H1 (cell line): ENCODE results near the gene CSRP1. TPM values are rescaled to one million over a fixed set of nuclear protein-coding genes. Genes with fewer than 3 reads are reported as not detected.
A peak's percentile ranks its signal among the peaks of the same experiment; 100 is the strongest.

ENCODE experiments used
- CTCF ChIA-PET: fragments of 300-600 bp; sonication (Branson Sonifier 250); formaldehyde crosslinking; loops from one replicate; lab custom pipeline; 2021; ENCODE audit not compliant: partially characterized antibody; lab: Charles Lee
- POLR2A ChIA-PET: fragments of 300-600 bp; sonication (Branson Sonifier 250); formaldehyde crosslinking; loops from one replicate; lab custom pipeline; 2021; ENCODE audit warnings: inconsistent platforms; ENCODE audit not compliant: partially characterized antibody; lab: Charles Lee
- DNase-seq, 2 experiments: peaks; one replicate each; pipeline versions ENCODE4 v3.0.0 to v3.0.0-alpha.2; 2010 to 2022; ENCODE audit warnings: low spot score in 2 of 2, low read depth in 1 of 2, mixed read lengths in 1 of 2
- FAIRE-seq: peaks from 2 replicates; lab custom pipeline; 2011; peaks lifted over from hg19 to GRCh38; lab: Jason Lieb, UNC
- H2AFZ ChIP-seq: 2 replicates; pipeline ENCODE4 v1.8.1; 2012; ENCODE audit warnings: low read length, inconsistent platforms
- H2AK5ac ChIP-seq: 2 replicates; pipeline ENCODE4 v1.6.1; 2013; ENCODE audit warnings: low read depth, low read length
- H2BK120ac ChIP-seq: replicated peaks from 2 replicates; pipeline ENCODE3; 2013; ENCODE audit warnings: low read depth, low read length, inconsistent platforms
- H2BK12ac ChIP-seq: 2 replicates; pipeline ENCODE4 v1.6.1; 2013; ENCODE audit warnings: low read depth, low read length
- H2BK15ac ChIP-seq: 2 replicates; pipeline ENCODE4 v1.6.1; 2013; ENCODE audit warnings: low read length
- H2BK20ac ChIP-seq: 2 replicates; pipeline ENCODE4 v1.6.1; 2013; ENCODE audit warnings: low read length
- H2BK5ac ChIP-seq: 2 replicates; pipeline ENCODE4 v1.6.1; 2013; ENCODE audit warnings: low read depth, low read length
- H3K14ac ChIP-seq: 2 replicates; pipeline ENCODE4 v1.6.1; 2013; ENCODE audit warnings: inconsistent platforms; ENCODE audit not compliant: insufficient read length
- H3K18ac ChIP-seq: 2 replicates; pipeline ENCODE4 v1.6.1; 2013; ENCODE audit warnings: low read length; ENCODE audit errors: extremely low read depth
- H3K23ac ChIP-seq: 2 replicates; pipeline ENCODE4 v1.6.1; 2013; ENCODE audit warnings: inconsistent platforms; ENCODE audit not compliant: insufficient read length
- H3K23me2 ChIP-seq: 2 replicates; pipeline ENCODE4 v1.6.1; 2013; ENCODE audit warnings: low read depth, low read length
- H3K27ac ChIP-seq: 2 replicates; pipeline ENCODE4 v1.6.1; 2011; ENCODE audit warnings: low read depth, low read length, inconsistent platforms
- H3K27me3 ChIP-seq, 4 experiments: replicated peaks in 1 of 4; 1 replicate in 1 of 4; 2 replicates in 3 of 4; pipeline versions ENCODE4 v1.6.1 to v1.8.1; 2011 to 2013; ENCODE audit warnings: low read length in 3 of 4, mild to moderate bottlenecking in 3 of 4, inconsistent platforms in 2 of 4, mixed read lengths in 2 of 4, moderate library complexity in 1 of 4; ENCODE audit not compliant: control insufficient read depth in 3 of 4, insufficient read depth in 3 of 4; ENCODE audit errors: extremely low read depth in 1 of 4
- H3K36me3 ChIP-seq, 4 experiments: 2 replicates each; pipeline versions ENCODE4 v1.6.1 to v1.8.1; 2011 to 2013; ENCODE audit warnings: mild to moderate bottlenecking in 4 of 4, low read length in 3 of 4, moderate library complexity in 2 of 4, control low read depth in 1 of 4, inconsistent platforms in 1 of 4; ENCODE audit not compliant: insufficient read depth in 4 of 4, control insufficient read depth in 2 of 4
- H3K4ac ChIP-seq: replicated peaks from 2 replicates; pipeline ENCODE3; 2013; ENCODE audit warnings: low read length, low read depth, mixed read lengths, inconsistent platforms; ENCODE audit not compliant: insufficient read length
- H3K4me1 ChIP-seq, 4 experiments: replicated peaks in 1 of 4; 1 replicate in 1 of 4; 2 replicates in 3 of 4; pipeline versions ENCODE4 v1.6.1 to v1.8.1; 2011 to 2013; ENCODE audit warnings: low read length in 3 of 4, inconsistent platforms in 2 of 4, mixed read lengths in 1 of 4; ENCODE audit not compliant: insufficient read depth in 4 of 4, control insufficient read depth in 3 of 4
- H3K4me2 ChIP-seq, 2 experiments: 2 replicates each; pipeline versions ENCODE4 v1.6.1 to v1.8.1; 2011 to 2013; ENCODE audit warnings: low read depth in 2 of 2, low read length in 2 of 2, control low read depth in 1 of 2, inconsistent platforms in 1 of 2, mild to moderate bottlenecking in 1 of 2; ENCODE audit not compliant: insufficient read depth in 1 of 2
- H3K4me3 ChIP-seq, 4 experiments: fragments of 200-600, 300-600 bp in 1 of 4; sonication (generic), shearing (Covaris generic), sonication (Bioruptor Twin) in 1 of 4; 2 replicates each; pipeline versions ENCODE4 v1.5.1 to v1.8.1; 2011 to 2016; ENCODE audit warnings: low read length in 4 of 4, low read depth in 3 of 4, control low read depth in 2 of 4, inconsistent platforms in 2 of 4, mild to moderate bottlenecking in 2 of 4, mixed read lengths in 1 of 4, moderate library complexity in 1 of 4; ENCODE audit not compliant: insufficient read depth in 2 of 4; ENCODE audit errors: extremely low read depth in 1 of 4
- H3K56ac ChIP-seq: replicated peaks from 2 replicates; pipeline ENCODE3; 2013; ENCODE audit warnings: low read depth, mild to moderate bottlenecking, mixed read lengths, low read length, inconsistent platforms; ENCODE audit not compliant: insufficient read length
- H3K79me1 ChIP-seq: 2 replicates; pipeline ENCODE4 v1.6.1; 2013; ENCODE audit warnings: low read depth, low read length, control low read depth
- H3K79me2 ChIP-seq, 2 experiments: 2 replicates each; pipeline versions ENCODE4 v1.6.1 to v1.8.1; 2012 to 2013; ENCODE audit warnings: low read length in 2 of 2, mild to moderate bottlenecking in 2 of 2, inconsistent platforms in 1 of 2; ENCODE audit not compliant: insufficient read depth in 2 of 2, control insufficient read depth in 1 of 2
- H3K9ac ChIP-seq, 4 experiments: replicated peaks in 1 of 4; 1 replicate in 1 of 4; 2 replicates in 3 of 4; pipeline versions ENCODE4 v1.6.1 to v1.8.1; 2011 to 2013; ENCODE audit warnings: low read depth in 3 of 4, low read length in 3 of 4, control low read depth in 2 of 4, mild to moderate bottlenecking in 2 of 4, moderate library complexity in 2 of 4, inconsistent platforms in 1 of 4; ENCODE audit errors: extremely low read depth in 1 of 4
- H3K9me3 ChIP-seq, 2 experiments: 2 replicates each; pipeline versions ENCODE4 v1.6.1 to v1.8.1; 2012 to 2013; ENCODE audit warnings: mild to moderate bottlenecking in 2 of 2, moderate library complexity in 2 of 2, control low read depth in 1 of 2, inconsistent platforms in 1 of 2, low read depth in 1 of 2, low read length in 1 of 2, mixed read lengths in 1 of 2; ENCODE audit not compliant: insufficient read depth in 2 of 2
- H4K20me1 ChIP-seq, 2 experiments: replicated peaks in 1 of 2; 2 replicates each; pipeline versions ENCODE3 to v1.8.1; 2011 to 2013; ENCODE audit warnings: inconsistent platforms in 2 of 2, low read length in 2 of 2, mild to moderate bottlenecking in 1 of 2; ENCODE audit not compliant: insufficient read depth in 2 of 2, control insufficient read depth in 1 of 2
- H4K5ac ChIP-seq: 2 replicates; pipeline ENCODE4 v1.6.1; 2013; ENCODE audit warnings: low read length, low read depth, mixed read lengths, inconsistent platforms; ENCODE audit not compliant: insufficient read length
- H4K8ac ChIP-seq: 2 replicates; pipeline ENCODE4 v1.8.0; 2013; ENCODE audit warnings: mild to moderate bottlenecking, moderate library complexity, low read length, inconsistent platforms; ENCODE audit not compliant: insufficient read depth; ENCODE audit errors: extremely low read depth
- H4K91ac ChIP-seq: replicated peaks from 2 replicates; pipeline ENCODE3; 2013; ENCODE audit warnings: low read length, mixed read lengths, inconsistent platforms; ENCODE audit not compliant: insufficient read length
- ASH2L ChIP-seq: fragments of 200-600, 300-600 bp; sonication (generic); IDR thresholded peaks from one replicate; pipeline ENCODE4 v1.7.1; 2017; ENCODE audit warnings: low read length
- BRCA1 ChIP-seq: IDR thresholded peaks from 2 replicates; pipeline ENCODE4 v1.6.1; 2012; ENCODE audit warnings: low read depth, low read length, improper control_type of control experiment
- CBX8 ChIP-seq: fragments of 300-800, 300-1000 bp; sonication (generic); IDR thresholded peaks from 2 replicates; pipeline ENCODE4 v1.7.1; 2016; ENCODE audit warnings: low read depth, low read length, borderline replicate concordance
- CHD2 ChIP-seq: IDR thresholded peaks from 2 replicates; pipeline ENCODE4 v1.6.1; 2012; ENCODE audit warnings: low read length, improper control_type of control experiment
- KDM1A ChIP-seq: fragments of 200-600, 300-600 bp; sonication (generic); IDR thresholded peaks from 2 replicates; pipeline ENCODE4 v1.7.1; 2016; ENCODE audit warnings: mild to moderate bottlenecking, low read length, borderline replicate concordance
- PHF8 ChIP-seq: fragments of 200-600 bp; sonication (generic); conservative IDR thresholded peaks from 2 replicates; pipeline ENCODE4 v1.7.1; 2012; ENCODE audit warnings: low read depth, mild to moderate bottlenecking, inconsistent platforms, low read length, moderate library complexity
- RNF2 ChIP-seq: fragments of 200-900, 300-1000 bp; sonication (generic); IDR thresholded peaks from 2 replicates; pipeline ENCODE4 v1.7.1; 2016; ENCODE audit warnings: borderline replicate concordance, low read depth, mild to moderate bottlenecking, antibody characterized with exemption, low read length; ENCODE audit not compliant: poor library complexity, severe bottlenecking; ENCODE audit errors: missing control alignments
- RXRA ChIP-seq: IDR thresholded peaks from 2 replicates; pipeline ENCODE4 v1.6.1; 2011; ENCODE audit warnings: low read depth, mild to moderate bottlenecking, low read length, moderate library complexity; ENCODE audit not compliant: insufficient read depth
- SIX5 ChIP-seq: IDR thresholded peaks from 2 replicates; pipeline ENCODE4 v1.6.1; 2011; ENCODE audit warnings: mild to moderate bottlenecking, low read depth, low read length
- SP2 ChIP-seq: IDR thresholded peaks from 2 replicates; pipeline ENCODE4 v1.6.1; 2012; ENCODE audit warnings: mild to moderate bottlenecking, low read length, inconsistent platforms
- SUZ12 ChIP-seq: fragments of 200-600 bp; sonication (generic); IDR thresholded peaks from 2 replicates; pipeline ENCODE4 v1.6.1; 2012; ENCODE audit warnings: mild to moderate bottlenecking, inconsistent platforms, low read length, moderate library complexity, mixed read lengths
- YY1 ChIP-seq: IDR thresholded peaks from 2 replicates; pipeline ENCODE4 v1.6.1; 2011; ENCODE audit warnings: low read depth, mild to moderate bottlenecking, low read length
- WGBS, 2 experiments: shearing (Covaris generic) in 1 of 2; methylation state at CpG; one replicate each; pipeline versions ENCODE4 v1.1.6 to v1.1.7; 2013 to 2015; ENCODE audit warnings: low lambda C conversion rate in 2 of 2, mixed read lengths in 2 of 2, inconsistent platforms in 1 of 2, low coverage in 1 of 2, missing lambda C conversion rate in 1 of 2; ENCODE audit not compliant: insufficient replicate concordance in 2 of 2, insufficient coverage in 1 of 2, insufficient read length in 1 of 2; ENCODE audit errors: extremely low coverage in 1 of 2, missing lambda C conversion rate in 1 of 2; 5-methylcytosine and 5-hydroxymethylcytosine counted together
- polyA plus RNA-seq, 7 experiments: library from polyadenylated mRNA; depleted of rRNA in 3 of 7; stranded (reverse) in 5 of 7; unstranded in 2 of 7; fragments of >200 nt in 5 of 7; fragments of 200-250 nt in 2 of 7; gene quantifications; 1 replicate in 5 of 7; 2 replicates in 1 of 7; 4 replicates in 1 of 7; pipeline versions ENCODE4 v1.2.1 to v1.2.3, GENCODE V29; 2011 to 2013; ENCODE audit warnings: missing spikeins in 2 of 7, mixed read lengths in 2 of 7
- total RNA-seq: library from RNA; stranded (reverse); fragmentation: NEBNext Ultra II Directional; extraction: Animal tissue kit (Norgen Biotek cat#: 25700); gene quantifications from 2 replicates; pipeline ENCODE4 v1.2.1, GENCODE V29; 2021

The CSRP1 gene
- total and polyA plus RNA-seq, 2 of the 8 experiments (the other 6 are each of a cell fraction or from before 2014, with no cell fraction given) = 14.2 to 22.3 TPM

DNA sequence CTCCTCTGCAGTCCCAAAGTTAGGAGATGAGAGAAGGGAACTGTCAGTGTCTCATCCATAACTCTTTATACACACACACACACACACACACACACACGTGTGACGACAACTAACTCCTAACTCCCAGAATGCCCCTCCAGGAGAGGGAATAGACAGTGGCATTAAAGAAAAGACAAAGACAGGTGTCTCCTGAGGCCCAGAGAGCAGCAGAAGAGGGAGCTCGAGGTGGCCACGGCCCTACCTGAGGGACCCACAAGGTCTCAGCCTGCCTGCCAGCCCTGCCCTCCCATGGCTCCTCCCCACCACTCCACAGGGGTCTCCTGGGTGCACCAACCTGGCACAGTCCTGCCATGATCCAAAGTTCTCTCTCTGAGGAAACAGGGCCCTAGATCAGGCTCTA lies 36.3 kb downstream of the CSRP1 start:
- Histone ChIP-seq H3K4me3 (no peak overlapping the region), H3K4ac (no peak overlapping the region), H3K9ac (no peak overlapping the region), H2AFZ (no peak overlapping the region), H3K4me1 (peaks cover 0 to 19% (median 11%) of the 10 kb centered on the region in 4 experiments; a peak in 6 of 7 replicates), H3K79me1 (peaks cover 11% of the 10 kb centered on the region), H3K56ac (no peak overlapping the region), H2BK5ac (no peak overlapping the region), H4K91ac (no peak overlapping the region), H4K5ac (no peak overlapping the region), H3K27ac (no peak overlapping the region), H3K14ac (no peak overlapping the region), H4K20me1 (peaks cover 0 to 10% of the 10 kb centered on the region in 2 experiments), H3K79me2 (peaks cover 3 to 17% of the 10 kb centered on the region in 2 experiments; a peak in 2 of 4 replicates), H3K23me2 (peaks cover 16% of the 10 kb centered on the region), H2BK15ac (peak overlapping the region; percentile 88), H3K27me3 (peaks cover 5 to 35% (median 31%) of the 10 kb centered on the region in 4 experiments), H2AK5ac (no peak overlapping the region), H2BK20ac (no peak overlapping the region), H3K36me3 (peaks cover 3 to 6% (median 4%) of the 10 kb centered on the region in 4 experiments; a peak in 4 of 8 replicates), H4K8ac (no peak overlapping the region), H2BK120ac (no peak overlapping the region), H3K23ac (no peak overlapping the region), H3K9me3 (no peaks in the 10 kb centered on the region), H3K4me2 (no peak overlapping the region; a peak in 1 of 4 replicates), H2BK12ac (peak overlapping the region; percentile 41; the same call in 1 of the 2 replicates), H3K18ac (peak overlapping the region; percentile 13; the same call in 1 of the 2 replicates)
- DNase-seq (no peak), FAIRE-seq (no peak)
- WGBS, 2 experiments = 58% methylated on average over 4 of the region's 4 CpGs; no CpG with 5 or more reads in 1 of the 2 experiments
- TF ChIP-seq CBX8 = no peak
- TF ChIP-seq SP2 = no peak
- no peak for TF ChIP-seq KDM1A
- TF ChIP-seq RNF2 = no peak
- no peak for TF ChIP-seq ASH2L
- TF ChIP-seq SIX5 = no peak
- TF ChIP-seq BRCA1 = no peak
- no peak for TF ChIP-seq PHF8
- TF ChIP-seq RXRA = no peak
- no peak for TF ChIP-seq SUZ12
- no peak for TF ChIP-seq CHD2
- no peak for TF ChIP-seq YY1
- POLR2A ChIA-PET = interaction anchor here (0.5 to 1.4 kb wide), 3 partner anchors 9 to 34 kb away, joined by 3 to 4 read pairs (median 3); no protein-coding TSS in a partner anchor
- CTCF ChIA-PET = interaction anchor here (0.6 to 3.5 kb wide), 3 partner anchors 9 to 23 kb away, joined by 4 to 11 read pairs (median 5); no protein-coding TSS in a partner anchor
